GM19395 (cell line): ENCODE results near the gene GRIK5.
"Not testable (repeated sequence)": the region's sequence is repeated elsewhere in the genome, so short reads cannot be mapped to it uniquely, and the experiment has no call there.

ENCODE experiments used
- ATAC-seq: cut with Tn5 transposase; IDR thresholded peaks from one replicate; pipeline ENCODE4 v1.9.1; 2021; ENCODE audit warnings: mild to moderate bottlenecking, moderate library complexity; ENCODE audit not compliant: unreplicated experiment

The GRIK5 gene

GRCh38 chr19:42069619-42070351 lies at the start of gene GRIK5:
GRIK5 (minus strand) TSS chr19:42070206; CDS start chr19:42065770, 4,436 bp downstream.
- no peak for ATAC-seq

- no peak for ATAC-seq
These were observed 47.1 kb upstream of the GRIK5 start for GRCh38 chr19:42117076-42117475.

- no peak for ATAC-seq
These were observed 46.5 kb upstream of the GRIK5 start for GRCh38 chr19:42116308-42117075.

- no peak for ATAC-seq
These were observed 45.7 kb upstream of the GRIK5 start for GRCh38 chr19:42115705-42116104.

GRCh38 chr19:42115219-42115618 lies 45.2 kb upstream of the GRIK5 start:
- no peak for ATAC-seq

GRCh38 chr19:42114412-42114811 lies 44.4 kb upstream of the GRIK5 start:
- peak; percentile 58 for ATAC-seq

GRCh38 chr19:42113641-42114348 lies 43.8 kb upstream of the GRIK5 start:
- ATAC-seq, result peak; percentile 60

GRCh38 chr19:42111811-42112210 lies 41.8 kb upstream of the GRIK5 start:
- ATAC-seq, result no peak

GRCh38 chr19:42111384-42111783 lies 41.4 kb upstream of the GRIK5 start:
- no peak for ATAC-seq

GRCh38 chr19:42110658-42111057 lies 40.7 kb upstream of the GRIK5 start:
- ATAC-seq, result no peak

GRCh38 chr19:42109896-42110295 lies 39.9 kb upstream of the GRIK5 start:
- no peak for ATAC-seq

- peak; percentile 69 for ATAC-seq
These were observed 38.8 kb upstream of the GRIK5 start for GRCh38 chr19:42108527-42109389.

GRCh38 chr19:42105368-42105767 lies 35.4 kb upstream of the GRIK5 start:
- ATAC-seq, result no peak

GRCh38 chr19:42102877-42103276 lies 32.9 kb upstream of the GRIK5 start:
- no peak for ATAC-seq

- ATAC-seq, result not testable (repeated sequence)
These were observed 30.2 kb upstream of the GRIK5 start for GRCh38 chr19:42100241-42100640.

GRCh38 chr19:42099336-42099925 lies 29.4 kb upstream of the GRIK5 start:
- ATAC-seq, result no peak

- no peak for ATAC-seq
These were observed 28.8 kb upstream of the GRIK5 start for GRCh38 chr19:42098781-42099180.

GRCh38 chr19:42097461-42097860 lies 27.5 kb upstream of the GRIK5 start:
- no peak for ATAC-seq

GRCh38 chr19:42096255-42096837 lies 26.3 kb upstream of the GRIK5 start:
- ATAC-seq, result no peak

GRCh38 chr19:42095814-42096230 lies 25.8 kb upstream of the GRIK5 start:
- ATAC-seq, result no peak
